HepG2 (cell line): ENCODE results near the gene CLDN9. TPM values are rescaled to one million over a fixed set of nuclear protein-coding genes. Genes with fewer than 3 reads are reported as not detected.

Experiments used
- ATAC-seq: fragments of 200-7000 bp; cut with Tn5 transposase; 3 replicates; pipeline ENCODE4 v1.9.1; 2020; ENCODE audit warnings: mild to moderate bottlenecking, moderate library complexity
- BruUV-seq: library from RNA; stranded (reverse); fragments of 400-500 nt; replicated peaks from 2 replicates; lab custom pipeline; 2021; lab: Mats Ljungman, UMichigan
- CTCF ChIA-PET: fragments of 300-600 bp; formaldehyde crosslinking; extraction: SDS; loops from one replicate; lab custom pipeline; 2021; ENCODE audit warnings: low total read pairs, inconsistent platforms, low intra/inter-chr PET ratio; lab: Yijun Ruan, JAX
- POLR2A ChIA-PET: fragments of 350-600 bp; sonication (Branson Sonifier 250); formaldehyde crosslinking; loops from one replicate; lab custom pipeline; 2020; ENCODE audit warnings: antibody characterized with exemption, inconsistent platforms; lab: Yijun Ruan, JAX
- DNase-seq: peaks from one replicate; pipeline ENCODE4 v3.0.0-alpha.2; 2015; ENCODE audit warnings: low spot score
- FAIRE-seq: peaks from 3 replicates; lab custom pipeline; 2011; peaks lifted over from hg19 to GRCh38; lab: Jason Lieb, UNC
- H2AFZ ChIP-seq: one replicate; pipeline ENCODE4 v1.6.1; 2011; ENCODE audit warnings: low read length, inconsistent platforms
- H3K27ac ChIP-seq: fragments of 300-600 bp; 3 replicates; pipeline ENCODE4 v1.8.0; 2011; ENCODE audit warnings: mixed run types, mild to moderate bottlenecking, mixed read lengths, low read length, inconsistent platforms; ENCODE audit not compliant: insufficient read depth; ENCODE audit errors: extremely low read length
- H3K27me3 ChIP-seq, 2 experiments: fragments of 200-600 bp in 1 of 2; 2 replicates in 1 of 2; 3 replicates in 1 of 2; pipeline versions ENCODE4 v1.6.0 to v1.8.0; 2011; ENCODE audit warnings: low read length in 2 of 2, mild to moderate bottlenecking in 2 of 2, moderate library complexity in 2 of 2, inconsistent platforms in 1 of 2; ENCODE audit not compliant: insufficient read depth in 2 of 2, control insufficient read depth in 1 of 2
- H3K36me3 ChIP-seq, 2 experiments: fragments of 200-600 bp in 1 of 2; replicated peaks in 1 of 2; 2 replicates in 1 of 2; 3 replicates in 1 of 2; pipeline versions ENCODE4 v1.5.1 to v1.8.0; 2011; ENCODE audit warnings: low read length in 2 of 2, inconsistent platforms in 1 of 2; ENCODE audit not compliant: insufficient read depth in 2 of 2, control insufficient read depth in 1 of 2
- H3K4me1 ChIP-seq: 2 replicates; pipeline ENCODE4 v1.5.1; 2012; ENCODE audit warnings: low read length, inconsistent platforms; ENCODE audit not compliant: insufficient read depth
- H3K4me2 ChIP-seq: 2 replicates; pipeline ENCODE4 v1.6.0; 2011; ENCODE audit warnings: low read depth, low read length, inconsistent platforms
- H3K4me3 ChIP-seq, 3 experiments: fragments of 200-600 bp in 1 of 3; sonication (generic), shearing (Covaris generic) in 1 of 3; replicated peaks in 1 of 3; 2 replicates each; pipeline ENCODE4 v1.5.1; 2011 to 2016; ENCODE audit warnings: low read length in 3 of 3, inconsistent platforms in 2 of 3, low read depth in 2 of 3, mild to moderate bottlenecking in 2 of 3, control low read depth in 1 of 3, mixed read lengths in 1 of 3; ENCODE audit not compliant: insufficient read depth in 1 of 3
- H3K79me2 ChIP-seq: one replicate; pipeline ENCODE4 v1.6.1; 2011; ENCODE audit warnings: low read length, inconsistent platforms; ENCODE audit not compliant: insufficient read depth
- H3K9ac ChIP-seq: 2 replicates; pipeline ENCODE4 v1.6.0; 2011; ENCODE audit warnings: mild to moderate bottlenecking, low read depth, low read length, inconsistent platforms; ENCODE audit not compliant: insufficient read depth
- H3K9me3 ChIP-seq: 2 replicates; pipeline ENCODE4 v1.5.1; 2012; ENCODE audit warnings: mild to moderate bottlenecking, low read length
- H4K20me1 ChIP-seq: 2 replicates; pipeline ENCODE4 v1.6.0; 2011; ENCODE audit warnings: inconsistent platforms, mild to moderate bottlenecking, low read length, moderate library complexity; ENCODE audit not compliant: insufficient read depth
- CBX2 ChIP-seq, 2 experiments: fragments of 200-600 bp in 1 of 2; sonication (generic); formaldehyde crosslinking in 1 of 2; IDR thresholded peaks; 2 replicates each; pipeline versions ENCODE4 v1.7.0 to v1.8.1; 2018 to 2022; ENCODE audit warnings: low read depth in 2 of 2, low read length in 1 of 2, mild to moderate bottlenecking in 1 of 2, missing genetic modification reagents in 1 of 2
- EEA1 ChIP-seq: sonication (generic); formaldehyde crosslinking; IDR thresholded peaks from 2 replicates; pipeline ENCODE4 v1.5.1; 2020; ENCODE audit warnings: mild to moderate bottlenecking, missing genetic modification reagents, borderline replicate concordance
- FOXO1 ChIP-seq: sonication (generic); formaldehyde crosslinking; IDR thresholded peaks from 2 replicates; pipeline ENCODE4 v1.4.0; 2020; ENCODE audit warnings: missing genetic modification reagents
- GFI1 ChIP-seq: sonication (generic); formaldehyde crosslinking; IDR thresholded peaks from 2 replicates; pipeline ENCODE4 v1.5.0; 2020; ENCODE audit warnings: missing genetic modification reagents, mild to moderate bottlenecking, borderline replicate concordance
- HOXA7 ChIP-seq: sonication (generic); formaldehyde crosslinking; IDR thresholded peaks from 2 replicates; pipeline ENCODE4 v1.8.1; 2022; ENCODE audit warnings: mild to moderate bottlenecking, missing genetic modification reagents, moderate library complexity
- IRX3 ChIP-seq: sonication (generic); formaldehyde crosslinking; IDR thresholded peaks from 2 replicates; pipeline ENCODE4 v1.8.1; 2023; ENCODE audit warnings: mild to moderate bottlenecking, low read depth, missing genetic modification reagents, borderline replicate concordance
- MEIS1 ChIP-seq: sonication (generic); formaldehyde crosslinking; IDR thresholded peaks from 2 replicates; pipeline ENCODE4 v1.9.0; 2021; ENCODE audit warnings: mild to moderate bottlenecking, missing genetic modification reagents, moderate library complexity, borderline replicate concordance
- PLSCR1 ChIP-seq: sonication (generic); formaldehyde crosslinking; IDR thresholded peaks from 2 replicates; pipeline ENCODE4 v1.5.0; 2020; ENCODE audit warnings: missing genetic modification reagents, mild to moderate bottlenecking, borderline replicate concordance
- PRPF4 ChIP-seq: fragments of 200-400 bp; formaldehyde crosslinking; IDR thresholded peaks from 2 replicates; pipeline ENCODE4 v1.6.1; 2016; ENCODE audit warnings: low read length, low read depth; ENCODE audit not compliant: poor library complexity, severe bottlenecking
- TFE3 ChIP-seq: IDR thresholded peaks from 2 replicates; pipeline ENCODE4 v1.6.1; 2016
- ZFP90 ChIP-seq: sonication (generic); formaldehyde crosslinking; IDR thresholded peaks from 2 replicates; pipeline ENCODE4 v1.8.0; 2022; ENCODE audit warnings: missing genetic modification reagents, mild to moderate bottlenecking, inconsistent platforms, borderline replicate concordance
- ZNF282 ChIP-seq: fragments of 450-650 bp; IDR thresholded peaks from 2 replicates; pipeline ENCODE4 v1.6.1; 2018; ENCODE audit not compliant: partially characterized antibody
- ZNF350 ChIP-seq: sonication (generic); formaldehyde crosslinking; IDR thresholded peaks from 2 replicates; pipeline ENCODE4 v1.4.0; 2020; ENCODE audit warnings: mild to moderate bottlenecking, low read depth, missing genetic modification reagents, borderline replicate concordance
- ZNF432 ChIP-seq: sonication (generic); formaldehyde crosslinking; IDR thresholded peaks from 2 replicates; pipeline ENCODE4 v1.5.0; 2020; ENCODE audit warnings: missing genetic modification reagents, mild to moderate bottlenecking, borderline replicate concordance
- ZNF556 ChIP-seq: sonication (generic); formaldehyde crosslinking; IDR thresholded peaks from 2 replicates; pipeline ENCODE4 v1.4.0; 2020; ENCODE audit warnings: mild to moderate bottlenecking, missing genetic modification reagents, borderline replicate concordance
- ZNF562 ChIP-seq: sonication (generic); formaldehyde crosslinking; IDR thresholded peaks from 2 replicates; pipeline ENCODE4 v1.8.0; 2022; ENCODE audit warnings: missing genetic modification reagents, borderline replicate concordance
- ZNF777 ChIP-seq: sonication (generic); formaldehyde crosslinking; IDR thresholded peaks from 2 replicates; pipeline ENCODE4 v1.4.0; 2020; ENCODE audit warnings: missing genetic modification reagents
- WGBS: methylation state at CpG from one replicate; pipeline ENCODE4 v1.1.6; 2017; ENCODE audit warnings: low lambda C conversion rate; 5-methylcytosine and 5-hydroxymethylcytosine counted together
- in situ Hi-C: cut with HindIII; loops from 2 replicates; pipeline ENCODE4 v1.10.0; 2017; ENCODE audit warnings: low pct_unique_long_range_greater_than_20kb; ENCODE audit not compliant: extremely low pct_ligation_motif_present
- intact Hi-C: fragments of 100-400 bp; cut with micrococcal nuclease; formaldehyde crosslinking; loops from one replicate; pipeline ENCODE4 v1.10.0; 2022; ENCODE audit not compliant: unreplicated experiment
- polyA plus RNA-seq, 8 experiments: library from polyadenylated mRNA; depleted of rRNA in 3 of 8; stranded (reverse) in 7 of 8; unstranded in 1 of 8; fragments of >200 nt; fragmentation: Illumina TruSeq in 4 of 8; extraction: Trizol in 4 of 8; gene quantifications; 2 replicates each; pipeline versions ENCODE4 v1.2.1 to v1.2.3, GENCODE V29; 2011 to 2016; ENCODE audit warnings: low read depth in 4 of 8, missing spikeins in 1 of 8, mixed read lengths in 1 of 8; ENCODE audit not compliant: insufficient read depth in 1 of 8
- total RNA-seq, 5 experiments: library from RNA; depleted of rRNA; stranded (reverse); fragments of >200 nt; fragmentation: Illumina TruSeq; extraction: Trizol; gene quantifications; 2 replicates each; pipeline ENCODE4 v1.2.3, GENCODE V29; 2016; ENCODE audit warnings: low read depth in 1 of 5

The CLDN9 gene
- total and polyA plus RNA-seq, 2 of the 13 experiments (the other 11 are each of a cell fraction or from before 2014, with no cell fraction given) = 0.15 to 0.26 TPM

GRCh38 chr16:3058139-3059030 lies 45.7 kb downstream of the CLDN9 start (continued):
- TF ChIP-seq ZNF777 = peak; percentile 4; the same call in 1 of the 2 replicates

GRCh38 chr16:3059041-3059722 lies 46.5 kb downstream of the CLDN9 start:
- Histone ChIP-seq H3K4me1 (peaks cover 14% of the 10 kb centered on the region), H2AFZ (no peak overlapping the region), H3K9ac (peak overlapping the region; percentile 81), H3K9me3 (no peaks in the 10 kb centered on the region), H3K79me2 (no peaks in the 10 kb centered on the region), H4K20me1 (no peaks in the 10 kb centered on the region), H3K36me3 (no peaks in the 10 kb centered on the region), H3K4me2 (peak overlapping the region; percentile 99), H3K4me3 (peak overlapping the region; percentile 74 to 91 (median 90); a peak in 5 of 6 replicates), H3K27me3 (no peaks in the 10 kb centered on the region), H3K27ac (peak overlapping the region; percentile 55)
- in situ Hi-C loops = no loop called here
- intact Hi-C loops = loop anchor here (1.0 to 2.0 kb wide), 3 partner anchors 28 to 70 kb away; no protein-coding TSS in a partner anchor
- ATAC-seq (peak; percentile 87), FAIRE-seq (no peak), DNase-seq (peak; percentile 71)
- CTCF ChIA-PET = interaction anchor here (0.7 to 1.6 kb wide), 5 partner anchors 27 to 42 kb away, joined by 3 to 8 read pairs (median 7); no protein-coding TSS in a partner anchor
- POLR2A ChIA-PET = interaction anchor here (0.7 to 3.0 kb wide), 25 partner anchors 9 to 153 kb away, joined by 3 to 30 read pairs (median 3); partner anchors contain the start of genes HCFC1R1, PAQR4, THOC6 and TNFRSF12A
- WGBS = 0% methylated on average over 2 of the region's 67 CpGs
- no TSS peak for BruUV-seq
- TF ChIP-seq ZNF350 (0 out of 2 replicates have a peak, but pooled peaks have one; percentile 20), GFI1 (CRISPR knock-in tag) (no peak), CBX2 (IDR thresholded peaks at IDR 0.05; ENCODE audit: low read depth, low read length) (no peak), CBX2 (CRISPR knock-in tag; IDR thresholded peaks at IDR 0.05; ENCODE audit: low read depth) (no peak), ZFP90 (CRISPR knock-in tag) (peak; percentile 88; the same call in 1 of the 2 replicates), MEIS1 (CRISPR knock-in tag) (no peak), EEA1 (peak; percentile 78; the same call in 1 of the 2 replicates), ZNF282 (no peak), PRPF4 (no peak), HOXA7 (no peak), TFE3 (CRISPR knock-in tag) (no peak), ZNF556 (peak; percentile 90), PLSCR1 (CRISPR knock-in tag) (no peak), ZNF432 (CRISPR knock-in tag) (no peak), ZNF562 (CRISPR knock-in tag) (no peak), FOXO1 (no peak; the same call in 1 of the 2 replicates), IRX3 (CRISPR knock-in tag) (no peak)
